Lung (tissue), 12 donors: ENCODE measurements around the gene LIN7B. TPM values are rescaled to one million over a fixed set of nuclear protein-coding genes. Genes with fewer than 3 reads are reported as not detected.

Experiments used
- ATAC-seq: fragments of 200-7000 bp; cut with Tn5 transposase; one replicate; pipeline ENCODE4 v1.9.1; 2020; ENCODE audit warnings: moderate number of reproducible peaks; ENCODE audit not compliant: insufficient read depth, low FRiP score
- DNase-seq, 3 donors: peaks; one replicate each; pipeline ENCODE4 v3.0.0-alpha.2; 2013 to 2017
- H3K27ac ChIP-seq, 2 donors: one replicate each; pipeline ENCODE4 v1.5.1; 2013; ENCODE audit warnings: mild to moderate bottlenecking in 2 of 2, moderate library complexity in 2 of 2, control low read depth in 1 of 2, inconsistent platforms in 1 of 2, low read depth in 1 of 2, low read length in 1 of 2
- H3K27me3 ChIP-seq, 3 donors: one replicate each; pipeline ENCODE4 v1.5.1; 2013; ENCODE audit warnings: low read length in 2 of 3; ENCODE audit not compliant: control insufficient read depth in 3 of 3, insufficient read depth in 3 of 3
- H3K36me3 ChIP-seq, 4 donors: one replicate each; pipeline ENCODE4 v1.5.1; 2013; ENCODE audit warnings: low read length in 4 of 4, mild to moderate bottlenecking in 1 of 4, moderate library complexity in 1 of 4; ENCODE audit not compliant: control insufficient read depth in 4 of 4, insufficient read depth in 4 of 4
- H3K4me1 ChIP-seq, 5 donors: one replicate each; pipeline ENCODE4 v1.5.1; 2013; ENCODE audit warnings: low read length in 5 of 5, mild to moderate bottlenecking in 2 of 5, moderate library complexity in 1 of 5; ENCODE audit not compliant: control insufficient read depth in 5 of 5, insufficient read depth in 5 of 5
- H3K4me3 ChIP-seq: one replicate; pipeline ENCODE4 v1.5.1; 2013; ENCODE audit warnings: mild to moderate bottlenecking, control low read depth, moderate library complexity
- H3K9ac ChIP-seq, 2 donors: one replicate each; pipeline ENCODE4 v1.5.1; 2013; ENCODE audit warnings: low read length in 2 of 2, control low read depth in 1 of 2; ENCODE audit not compliant: insufficient read depth in 1 of 2
- H3K9me3 ChIP-seq, 4 donors: one replicate each; pipeline ENCODE4 v1.5.1; 2013; ENCODE audit warnings: low read length in 3 of 4, mild to moderate bottlenecking in 1 of 4, moderate library complexity in 1 of 4; ENCODE audit not compliant: control insufficient read depth in 4 of 4, insufficient read depth in 3 of 4
- CTCF ChIP-seq: IDR thresholded peaks from 2 replicates; pipeline ENCODE4 v1.5.1; 2012; ENCODE audit warnings: mild to moderate bottlenecking; ENCODE audit errors: control extremely low read depth, extremely low read depth
- WGBS, 2 donors: extraction: QIAGEN DNeasy Blood & Tissue Kit; methylation state at CpG; one replicate each; pipeline ENCODE4 v1.1.7; 2013; 5-methylcytosine and 5-hydroxymethylcytosine counted together
- polyA plus RNA-seq, 2 donors: library from polyadenylated mRNA; stranded (reverse); fragments of 200-250 nt; gene quantifications; one replicate each; pipeline ENCODE4 v1.2.1, GENCODE V29; 2013
- total RNA-seq, 2 donors: library from RNA; depleted of rRNA in 1 of 2; stranded (reverse); fragments of >200 nt in 1 of 2; gene quantifications; one replicate each; pipeline ENCODE4 v1.2.1, GENCODE V29; 2014 to 2021
- donor health status: control.
- donor health status: control.
- donor health status: Bipolar disorder and iron deficiency.
- donor health status: healthy.
- donor health status: DM: yes; HTN: yes; CAD: no.

Gene LIN7B
- total and polyA plus RNA-seq, 4 donors: 6.4 to 12.4 (median 7.2) TPM

DNA sequence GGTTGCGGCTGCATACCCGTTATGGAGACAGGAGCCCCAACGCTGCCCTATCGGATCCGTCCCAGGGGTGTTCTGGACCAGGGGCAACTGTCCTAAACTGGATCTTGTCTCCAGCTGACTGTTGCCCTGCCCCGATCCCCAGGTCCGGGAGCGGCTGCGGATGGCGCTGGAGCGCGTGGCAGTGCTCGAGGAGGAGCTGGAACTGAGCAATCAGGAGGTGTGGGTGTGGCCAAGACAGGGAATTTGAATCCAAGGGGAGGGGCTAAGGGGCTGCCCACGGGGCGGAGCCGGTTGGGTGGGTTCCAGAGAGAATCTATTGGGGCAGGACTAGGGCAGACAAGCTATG lies 15.0 kb downstream of the LIN7B start:
- Histone ChIP-seq H3K9ac (no peak overlapping the region), H3K9me3 (no peaks in the 10 kb centered on the region), H3K4me1 (peaks cover 0 to 12% (median 4%) of the 10 kb centered on the region in 5 donors), H3K4me3 (no peak overlapping the region), H3K27ac (no peak overlapping the region), H3K36me3 (no peaks in the 10 kb centered on the region), H3K27me3 (no peaks in the 10 kb centered on the region)
- no peak for TF ChIP-seq CTCF
- no peak for ATAC-seq
- DNase-seq: no peak
- 43 to 76% methylated on average over 15 to 16 of the region's 16 CpGs for WGBS, 2 donors

GRCh38 chr19:49130325-49130724 lies 16.2 kb downstream of the LIN7B start:
- 94 to 96% methylated on average over 24 of the region's 24 CpGs for WGBS, 2 donors
- Histone ChIP-seq H3K4me1 (peaks cover 0 to 15% (median 4%) of the 10 kb centered on the region in 5 donors), H3K36me3 (no peaks in the 10 kb centered on the region), H3K4me3 (no peak overlapping the region), H3K27me3 (no peaks in the 10 kb centered on the region), H3K9me3 (no peaks in the 10 kb centered on the region), H3K27ac (no peak overlapping the region), H3K9ac (no peak overlapping the region)
- ATAC-seq (no peak), DNase-seq (no peak)
- no peak for TF ChIP-seq CTCF

GRCh38 chr19:49132974-49133609 lies 18.9 kb downstream of the LIN7B start:
- no peak for TF ChIP-seq CTCF
- DNase-seq: peak in 1 of 3 donors; percentile 43
- H3K27me3 ChIP-seq: no peaks in the 10 kb centered on the region
- 24 to 25% methylated on average over 47 to 49 of the region's 49 CpGs for WGBS, 2 donors
- ATAC-seq: no peak
- H3K9me3 ChIP-seq: no peaks in the 10 kb centered on the region
- H3K36me3 ChIP-seq: no peaks in the 10 kb centered on the region
- H3K9ac ChIP-seq: no peak overlapping the region
- H3K4me1 ChIP-seq: peaks cover 0 to 19% (median 4%) of the 10 kb centered on the region in 5 donors
- H3K27ac ChIP-seq: no peak overlapping the region
- no peak overlapping the region for H3K4me3 ChIP-seq
